HPDE6-E6E7 (cell line): ENCODE measurements around the gene L3MBTL4.
"Not testable (repeated sequence)": the region's sequence is repeated elsewhere in the genome, so short reads cannot be mapped to it uniquely, and the experiment has no call there.

Experiments used
- DNase-seq: peaks from one replicate; pipeline ENCODE4 v3.0.0; 2011; ENCODE audit warnings: missing footprints; ENCODE audit errors: extremely low spot score

L3MBTL4 gene

DNA sequence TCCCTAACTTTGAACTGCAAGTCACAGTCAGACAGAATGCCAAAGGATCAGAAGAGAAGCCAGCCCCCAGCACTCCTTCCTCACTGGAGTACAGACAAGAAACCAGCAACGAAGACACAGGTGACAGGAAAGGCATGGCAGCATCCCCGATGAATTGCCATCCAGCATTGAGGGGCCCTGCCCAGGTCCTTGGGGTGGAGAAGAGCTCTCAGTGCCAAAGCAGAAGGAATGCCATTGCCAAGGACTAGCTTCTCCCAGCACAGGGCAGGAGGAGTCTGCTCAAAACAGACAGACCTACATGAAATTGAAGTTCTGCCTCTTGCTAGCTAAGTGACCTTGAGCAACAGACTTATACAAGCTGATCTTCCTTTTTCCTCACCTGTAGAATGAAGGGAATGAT lies 220.1 kb downstream of the L3MBTL4 start:
- DNase-seq: no peak

DNA sequence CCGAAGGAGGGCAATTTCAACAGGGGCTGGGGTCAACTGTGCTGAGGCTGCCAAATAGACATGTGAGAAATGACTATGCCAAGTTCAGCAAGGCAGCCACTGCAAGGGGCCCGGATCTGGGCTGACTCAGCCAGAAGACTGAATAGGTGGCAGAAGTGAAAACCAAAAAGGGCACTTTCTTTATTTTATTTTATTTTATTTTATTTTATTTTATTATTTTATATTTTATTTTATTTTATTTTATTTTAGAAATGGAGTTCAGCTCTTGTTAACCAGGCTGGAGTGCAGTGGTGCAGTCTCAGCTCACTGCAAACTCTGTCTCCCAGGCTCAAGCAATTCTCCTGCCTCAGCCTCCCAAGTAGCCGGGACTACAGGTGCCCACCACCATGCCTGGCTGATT lies 228.9 kb downstream of the L3MBTL4 start:
- DNase-seq: not testable (repeated sequence)

DNA sequence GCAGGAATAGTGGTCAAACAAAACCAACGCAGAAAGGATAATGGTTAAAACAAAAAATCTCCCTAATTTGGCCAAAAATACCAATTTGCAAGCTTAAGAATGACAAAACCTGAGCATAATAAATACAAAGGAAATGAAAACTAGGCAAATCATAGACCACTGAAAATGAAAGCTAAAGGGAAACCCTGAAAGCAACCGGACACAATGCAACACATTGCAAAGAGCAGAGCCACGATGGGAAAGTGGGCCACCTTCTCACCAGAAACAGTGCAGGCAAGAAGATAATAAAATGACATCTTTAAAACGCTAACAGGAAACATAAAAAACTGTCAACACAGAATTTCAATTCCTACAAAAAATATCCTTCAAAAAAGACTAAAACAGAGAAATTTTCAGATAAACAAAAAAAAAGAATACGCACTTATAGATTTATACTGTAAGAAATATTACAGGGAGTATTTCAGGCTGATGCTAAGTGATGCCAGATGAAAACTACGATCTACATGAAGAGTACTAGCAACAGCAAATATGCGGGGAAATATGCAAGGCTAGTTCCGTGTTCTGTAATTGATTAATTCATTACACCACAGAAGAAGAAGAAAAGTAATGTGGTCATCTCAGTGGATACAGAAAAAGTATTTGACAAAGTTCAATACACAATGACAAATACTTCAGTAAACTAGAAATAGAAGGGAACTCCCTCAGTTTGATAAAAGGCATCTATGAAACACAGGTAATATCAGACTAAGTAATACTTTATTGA lies 239.5 kb downstream of the L3MBTL4 start:
- no peak for DNase-seq

DNA sequence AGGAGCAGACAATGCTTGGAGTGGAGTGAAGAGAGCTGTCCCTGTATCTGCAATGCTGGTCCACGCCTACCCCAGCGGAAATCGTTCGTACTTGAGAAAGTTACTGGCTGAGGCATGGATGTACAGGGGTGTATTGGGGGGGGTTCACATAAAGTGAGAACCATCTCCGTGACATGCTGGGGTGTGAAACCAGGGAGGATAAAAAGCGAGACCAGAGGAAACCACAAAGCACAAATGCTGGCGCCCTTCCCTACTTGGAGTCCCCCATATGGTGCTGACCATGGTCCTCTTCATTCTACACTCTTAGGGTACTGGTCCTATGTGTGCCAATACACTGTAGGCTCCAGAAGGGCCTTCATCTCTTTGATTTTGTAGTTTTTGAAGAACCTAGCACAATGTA lies 244.1 kb downstream of the L3MBTL4 start:
- DNase-seq: no peak

DNA sequence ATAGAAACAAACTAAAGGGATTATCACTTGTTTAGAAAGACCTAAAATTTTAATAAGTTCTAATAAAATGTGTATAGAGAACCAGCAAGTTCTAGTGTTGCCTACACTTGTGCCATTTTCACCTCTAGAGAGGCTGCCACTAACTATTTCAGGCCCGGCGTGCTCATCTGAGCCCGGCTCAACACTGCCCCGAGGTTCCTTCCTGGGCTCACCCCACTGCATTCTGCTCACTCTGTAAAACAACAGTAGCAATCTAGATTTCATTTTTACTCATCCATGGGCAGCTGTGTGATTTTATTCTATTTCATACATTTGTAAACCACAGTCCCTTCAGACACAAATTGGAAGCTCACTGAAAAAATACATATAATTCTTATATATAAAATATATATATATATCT lies 253.2 kb downstream of the L3MBTL4 start:
- DNase-seq: no peak

DNA sequence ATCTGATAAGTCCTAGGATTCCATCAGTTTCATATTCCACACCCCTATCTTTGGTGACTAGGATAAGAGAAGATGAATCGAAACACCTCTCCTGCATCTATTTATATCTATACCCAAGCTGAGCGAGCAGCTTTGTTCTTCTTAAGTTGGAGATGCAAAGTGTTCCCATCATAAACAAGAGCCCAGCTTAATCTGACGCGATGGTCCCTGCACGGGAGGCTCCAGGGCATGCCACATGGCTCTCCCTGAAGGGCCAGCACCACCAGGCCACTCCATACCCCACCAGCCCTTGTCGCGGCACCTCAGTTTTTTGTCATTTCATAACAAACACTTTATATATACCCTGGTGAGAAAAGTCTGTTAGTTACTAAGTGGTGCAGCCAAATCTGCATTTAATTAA lies 255.3 kb downstream of the L3MBTL4 start:
- no peak for DNase-seq

DNA sequence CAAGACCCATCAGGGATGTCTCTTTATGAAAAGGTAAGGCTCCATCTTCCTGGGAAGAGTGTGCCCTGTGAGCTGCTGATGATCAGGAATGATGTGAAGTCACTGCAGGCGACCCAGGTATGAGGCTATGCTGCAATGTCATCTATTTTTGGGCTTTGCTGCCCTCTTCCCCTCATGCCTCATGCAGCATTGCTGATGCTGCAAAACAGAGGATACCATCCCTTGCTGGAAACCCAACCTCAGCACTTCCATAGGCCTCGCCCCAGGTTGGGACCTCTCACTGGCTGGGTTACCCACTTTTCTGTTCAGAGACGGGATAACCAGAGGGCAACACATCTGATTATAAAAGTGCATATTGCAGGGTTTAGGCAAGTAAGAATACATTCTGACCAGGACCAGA lies 255.8 kb downstream of the L3MBTL4 start:
- no peak for DNase-seq

DNA sequence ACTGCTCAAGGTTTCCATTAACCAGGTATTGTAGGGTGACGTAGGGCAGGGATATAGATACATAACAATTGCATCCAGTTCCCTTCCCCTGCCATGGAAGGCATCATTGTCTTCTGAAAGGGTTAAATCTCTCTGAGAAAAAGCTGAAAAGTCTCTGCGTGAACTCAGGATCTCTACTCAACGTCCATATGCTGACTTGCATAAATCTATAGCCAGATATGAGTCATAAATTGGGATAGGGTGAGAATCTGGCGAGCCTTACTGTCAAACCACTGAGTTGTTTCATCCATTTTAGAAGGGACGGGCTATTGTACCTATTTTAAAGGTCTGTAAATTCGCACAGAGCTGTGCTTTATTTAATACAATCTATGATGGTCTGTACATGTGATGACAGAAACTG lies 258.3 kb downstream of the L3MBTL4 start:
- no peak for DNase-seq

DNA sequence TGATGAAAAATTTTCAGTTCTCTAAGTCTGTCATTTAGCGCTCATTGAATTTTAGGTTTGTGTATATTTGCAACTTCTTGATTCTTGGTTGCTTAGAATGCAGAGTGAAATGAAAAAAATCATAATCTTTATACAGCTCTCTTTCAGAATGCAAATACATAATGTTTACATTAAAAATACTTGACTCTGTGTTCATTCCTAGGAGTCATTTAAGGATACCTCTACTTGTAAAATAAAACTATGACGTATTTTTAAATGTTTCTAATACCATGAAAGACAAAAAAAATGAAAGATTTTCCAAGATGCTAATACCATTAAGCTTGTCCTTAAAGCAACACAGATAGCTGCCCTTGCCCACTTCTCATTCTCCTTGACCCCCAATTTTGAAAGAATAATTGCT lies 259.0 kb downstream of the L3MBTL4 start:
- no peak for DNase-seq

DNA sequence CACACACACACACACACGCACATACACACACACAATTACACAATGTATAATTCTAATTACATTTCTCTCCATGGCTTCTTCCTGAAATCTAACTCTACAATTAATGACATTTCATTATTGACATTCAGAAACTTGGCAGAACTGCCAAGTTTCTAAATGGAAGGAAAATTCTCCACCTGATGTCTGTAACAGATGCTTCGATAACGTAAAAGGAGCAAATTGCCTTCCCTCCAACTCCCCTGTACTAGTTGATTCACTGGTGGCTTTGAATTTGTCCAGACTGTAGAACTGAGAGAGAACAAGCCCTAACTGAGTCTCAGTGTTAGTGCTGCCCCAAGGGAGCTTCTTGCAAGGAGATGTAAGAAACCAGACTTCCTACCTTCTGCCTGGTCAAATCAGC lies 264.3 kb downstream of the L3MBTL4 start:
- DNase-seq: no peak

DNA sequence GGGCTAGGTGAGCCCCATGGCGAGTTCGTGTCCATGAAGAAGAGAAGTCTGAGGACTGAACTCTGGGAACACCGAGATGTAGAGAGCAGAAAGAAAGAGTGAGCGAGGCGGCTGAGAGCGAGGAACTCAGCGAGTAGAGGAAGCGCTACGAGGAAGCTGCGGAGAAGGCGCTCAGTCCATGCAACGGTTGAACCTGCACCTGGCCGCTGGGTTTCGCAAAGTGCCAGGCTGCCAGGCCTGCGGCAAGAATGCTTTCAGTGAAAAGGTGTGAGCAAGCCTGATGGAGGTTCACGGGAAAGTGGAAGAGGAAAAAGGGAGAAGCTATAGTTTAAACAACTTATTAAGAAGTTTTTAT lies 268.4 kb downstream of the L3MBTL4 start:
- DNase-seq: no peak

DNA sequence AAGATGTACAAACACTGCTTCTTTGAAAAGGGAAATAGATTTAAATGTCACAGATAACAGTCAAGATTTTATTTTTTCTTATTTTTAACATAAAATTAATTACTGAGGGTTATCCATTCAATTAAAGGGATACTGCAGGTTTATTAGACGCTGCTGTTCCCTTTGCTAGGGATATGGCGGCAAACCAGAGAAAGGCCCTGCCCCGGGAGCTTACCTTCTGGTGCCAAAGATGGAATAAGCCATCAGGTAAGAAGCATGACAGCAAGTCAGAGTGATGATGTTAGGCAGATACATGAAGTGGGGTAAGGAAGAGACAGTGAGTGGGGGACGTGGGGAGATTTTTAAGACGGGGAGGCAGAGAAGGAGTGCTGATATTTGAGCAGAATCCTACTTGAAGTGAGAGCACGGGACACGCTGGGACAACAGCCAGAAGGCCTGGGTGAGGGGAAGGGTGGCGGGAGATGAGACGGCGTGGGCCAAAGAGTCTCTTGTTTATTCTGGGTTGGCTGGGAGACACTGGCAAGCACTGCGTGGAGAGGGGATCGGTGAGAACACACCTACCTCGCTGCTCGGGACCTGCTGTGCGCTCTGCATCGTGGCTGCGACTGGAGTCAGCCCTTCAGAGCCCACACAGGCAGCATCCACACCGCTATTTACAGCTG lies 268.9 kb downstream of the L3MBTL4 start:
- DNase-seq: no peak

DNA sequence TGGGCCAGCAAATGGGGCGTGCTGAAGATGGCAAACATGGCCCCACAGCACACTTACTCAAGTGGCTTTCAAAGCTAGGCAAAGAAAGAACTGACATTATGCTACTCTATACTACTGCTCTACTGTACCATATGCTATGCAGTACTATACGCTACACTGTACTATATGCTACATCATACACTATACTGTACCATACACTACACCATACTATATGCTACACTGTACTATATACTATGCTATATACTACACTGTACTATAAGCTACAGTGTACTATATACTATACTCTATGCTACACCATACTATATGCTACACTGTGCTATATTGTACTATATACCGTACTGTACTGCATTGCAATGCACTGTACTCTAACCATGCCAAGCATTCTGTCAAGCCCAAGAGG lies 275.7 kb downstream of the L3MBTL4 start:
- no peak for DNase-seq

DNA sequence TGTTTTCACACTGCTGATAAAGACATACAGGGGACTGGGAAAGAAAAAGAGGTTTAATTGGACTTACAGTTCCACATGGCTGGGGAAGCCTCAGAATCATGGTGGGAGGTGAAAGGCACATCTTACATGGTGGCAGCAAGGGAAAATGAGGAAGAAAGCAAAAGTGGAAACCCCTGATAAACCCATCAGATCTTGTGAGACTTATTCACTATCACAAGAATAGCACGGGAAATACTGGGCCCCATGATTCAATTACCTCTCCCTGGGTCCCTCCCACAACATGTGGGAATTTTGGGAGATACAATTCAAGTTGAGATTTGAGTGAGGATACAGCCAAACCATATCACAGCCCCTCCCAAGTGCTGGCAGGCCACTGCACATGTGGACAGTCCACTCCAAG lies 278.8 kb downstream of the L3MBTL4 start:
- not testable (repeated sequence) for DNase-seq

DNA sequence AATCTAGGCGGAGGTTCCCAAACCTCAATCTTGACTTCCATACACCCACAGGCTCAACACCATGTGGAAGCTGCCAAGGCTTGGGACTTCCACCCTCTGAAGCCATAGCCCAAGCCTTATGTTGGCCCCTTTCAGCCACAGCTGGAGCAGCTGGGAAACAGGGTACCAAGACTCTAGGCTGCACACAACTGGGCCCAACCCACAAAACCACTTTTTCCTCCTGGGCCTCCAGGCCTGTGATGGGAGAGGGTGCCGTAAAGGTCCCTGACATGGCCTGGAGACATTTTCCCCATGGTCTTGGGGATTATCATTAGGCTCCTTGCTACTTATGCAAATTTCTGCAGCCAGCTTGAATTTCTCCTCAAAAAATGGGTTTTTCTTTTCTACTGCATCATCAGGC lies 279.7 kb downstream of the L3MBTL4 start:
- not testable (repeated sequence) for DNase-seq

DNA sequence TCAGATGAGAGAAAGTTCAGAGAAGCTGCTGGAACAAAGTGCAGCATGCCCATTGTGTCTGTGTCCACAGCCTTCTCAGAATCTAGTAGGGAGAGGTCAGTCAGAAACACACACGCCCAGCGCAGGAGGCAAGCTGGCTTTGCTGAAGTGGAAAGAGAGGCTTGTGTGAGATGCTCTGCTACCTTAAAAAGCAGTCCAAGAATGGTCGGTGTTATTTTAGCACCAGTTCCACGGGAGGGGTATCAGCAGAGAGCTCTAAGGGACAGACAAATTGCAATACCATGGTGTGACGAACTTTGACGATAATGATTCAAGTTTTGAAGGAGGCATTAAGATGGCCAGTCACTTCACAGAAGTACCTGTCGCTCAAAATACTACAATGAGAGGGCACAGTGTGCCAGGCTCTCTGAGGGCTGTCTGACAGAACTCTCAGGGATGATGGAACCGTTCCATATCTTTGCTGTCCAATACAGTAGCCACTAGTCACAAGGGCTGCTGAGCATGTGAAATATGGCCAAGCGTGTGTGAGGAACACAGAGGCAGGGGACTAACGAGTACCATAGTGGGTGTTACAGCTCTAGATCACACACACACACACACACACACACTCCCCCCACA lies 281.9 kb downstream of the L3MBTL4 start:
- DNase-seq: no peak

DNA sequence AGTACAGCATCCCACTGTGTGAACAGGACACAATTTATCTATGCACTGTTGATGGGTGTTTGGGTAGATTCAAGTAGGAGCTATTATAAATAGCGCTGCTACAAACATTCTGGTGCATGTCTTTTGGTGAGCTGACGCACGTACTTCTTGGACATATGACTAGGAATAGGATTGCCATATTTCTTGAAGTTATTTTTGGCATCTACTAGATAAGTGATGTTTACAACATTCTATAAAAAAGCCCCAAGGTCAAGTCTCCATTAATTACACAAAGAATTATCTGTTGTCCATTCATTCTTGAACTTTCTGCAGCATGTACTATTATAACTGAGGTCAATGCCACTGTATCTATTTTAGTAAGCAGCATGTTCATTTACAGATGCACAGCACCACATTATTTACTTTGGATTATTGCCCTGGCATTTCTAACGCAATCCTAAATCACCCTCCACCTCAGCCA lies 293.9 kb downstream of the L3MBTL4 start:
- DNase-seq: no peak

DNA sequence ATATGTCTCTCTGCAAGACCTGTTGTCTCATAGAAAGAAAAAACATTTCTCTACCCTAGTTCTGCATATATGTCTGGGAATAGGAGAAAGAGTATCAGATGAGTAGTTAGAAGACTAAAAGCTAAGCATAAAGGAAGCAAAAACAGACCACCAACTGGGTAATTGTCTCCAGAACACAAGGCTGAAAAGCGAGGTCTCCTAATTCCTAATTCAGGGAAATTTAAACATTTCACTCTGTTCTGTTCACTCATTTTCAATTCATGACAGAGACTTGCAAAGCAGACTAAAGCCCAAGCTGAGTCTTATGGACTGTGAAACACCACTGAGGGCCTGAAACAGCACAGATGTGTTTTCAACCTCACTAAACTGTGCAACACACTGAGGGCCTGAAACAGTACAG lies 294.9 kb downstream of the L3MBTL4 start:
- no peak for DNase-seq

DNA sequence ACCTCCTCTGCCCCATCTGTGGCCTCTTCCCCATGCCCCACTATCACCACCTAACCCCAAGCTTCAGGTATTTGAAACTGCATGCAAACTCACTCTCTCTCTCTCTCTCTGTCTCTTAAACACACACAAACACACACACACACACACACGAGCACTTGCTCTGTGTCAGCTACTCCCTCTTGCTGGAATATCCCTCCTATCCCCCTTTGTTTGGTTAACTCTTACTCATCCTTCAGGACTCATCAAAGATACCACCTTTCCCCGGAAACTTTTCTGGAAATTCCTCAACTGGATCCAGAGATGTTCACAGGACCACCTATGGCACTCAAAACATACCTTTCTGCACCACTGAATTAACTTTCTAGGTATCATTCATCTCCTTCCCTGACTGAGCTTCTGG lies 296.6 kb downstream of the L3MBTL4 start:
- DNase-seq: no peak

DNA sequence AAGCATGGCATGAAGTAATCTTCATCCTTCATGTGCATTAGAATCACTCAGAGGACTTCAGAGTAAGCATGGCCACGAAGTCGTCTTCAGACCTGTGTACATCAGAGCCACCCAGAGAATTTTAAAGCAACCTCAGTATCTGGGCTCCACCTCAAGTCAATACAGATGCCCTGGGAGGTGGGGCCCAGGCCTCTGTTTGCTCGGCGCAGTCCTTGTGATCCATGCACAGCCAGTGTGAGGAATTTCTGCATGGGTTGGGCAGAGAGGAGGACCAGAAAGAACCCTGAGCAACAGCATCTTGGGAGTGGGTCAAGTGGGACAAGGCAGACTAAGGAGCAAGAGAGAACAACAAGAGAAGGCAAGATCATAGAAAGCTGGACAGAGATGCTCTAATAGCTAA lies 299.0 kb downstream of the L3MBTL4 start:
- DNase-seq: no peak

DNA sequence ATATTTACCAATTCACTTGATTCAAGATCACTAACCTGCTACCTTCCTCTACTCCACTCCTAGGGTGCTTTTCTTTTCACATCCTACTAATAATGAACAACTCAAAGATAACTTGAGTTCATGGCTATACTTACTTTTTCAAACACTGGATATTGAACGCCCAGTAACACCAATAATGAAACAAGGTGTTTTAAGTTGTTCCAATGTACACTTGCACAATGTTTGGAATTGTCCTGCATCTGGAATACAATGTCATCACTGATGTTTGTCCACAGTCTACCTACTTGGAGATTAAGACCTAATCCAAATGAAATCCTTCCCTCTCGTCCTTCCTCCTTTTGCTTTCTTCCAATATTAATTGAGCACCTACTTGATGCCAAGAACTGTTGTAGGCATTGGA lies 301.1 kb downstream of the L3MBTL4 start:
- no peak for DNase-seq

DNA sequence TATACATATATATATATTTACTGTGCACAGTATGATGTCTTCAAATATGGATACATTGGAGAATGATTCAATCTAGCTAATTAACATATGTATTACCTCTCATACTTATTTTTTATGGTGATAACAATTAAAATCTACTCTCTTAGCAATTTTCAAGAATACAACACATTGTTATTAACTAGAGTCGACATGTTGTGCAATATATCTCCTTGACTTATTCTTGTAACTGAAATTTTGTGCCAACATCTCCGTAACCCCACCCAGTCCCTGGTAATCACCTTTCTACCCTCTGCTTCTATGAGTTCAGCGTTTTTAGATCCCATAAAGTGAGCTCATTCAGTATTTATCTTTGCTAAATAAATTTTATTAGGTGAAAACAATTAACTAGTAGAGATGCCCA lies 303.0 kb downstream of the L3MBTL4 start:
- no peak for DNase-seq

DNA sequence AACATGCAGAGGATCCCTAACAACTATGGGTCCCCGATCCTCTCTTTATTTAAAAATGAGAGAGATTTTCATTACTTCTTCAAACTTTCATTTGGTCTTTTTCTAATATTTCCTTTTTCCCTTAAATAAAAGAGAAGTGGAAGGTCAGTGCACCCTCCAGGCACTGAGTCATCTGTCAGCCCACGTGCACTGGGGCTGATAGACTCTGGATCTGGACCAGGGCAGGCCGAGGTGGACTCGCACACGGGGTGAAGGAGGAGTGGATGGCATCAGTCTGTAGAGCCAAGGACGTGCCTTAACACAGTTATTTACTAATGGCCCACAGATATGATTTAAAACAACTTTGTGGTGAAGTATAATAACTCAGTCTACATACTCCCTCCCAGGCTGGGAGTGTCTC lies 305.0 kb downstream of the L3MBTL4 start:
- DNase-seq: no peak
